GM18873 (cell line): ENCODE data around the gene PHF2.

Experiments used
- ATAC-seq: cut with Tn5 transposase; IDR thresholded peaks from one replicate; pipeline ENCODE4 v1.9.1; 2021; ENCODE audit warnings: mild to moderate bottlenecking, moderate library complexity, moderate number of reproducible peaks; ENCODE audit not compliant: unreplicated experiment, low FRiP score

Gene PHF2

GRCh38 chr9:93686880-93687236, 110.5 kb downstream of the PHF2 start:
- ATAC-seq = no peak

- no peak for ATAC-seq
Measured at GRCh38 chr9:93690618-93691017, 114.2 kb downstream of the PHF2 start.

GRCh38 chr9:93693129-93693528, 116.7 kb downstream of the PHF2 start:
- ATAC-seq = no peak

GRCh38 chr9:93697352-93698139, 121.2 kb downstream of the PHF2 start:
- no peak for ATAC-seq

GRCh38 chr9:93698140-93698908, 121.9 kb downstream of the PHF2 start:
- no peak for ATAC-seq

GRCh38 chr9:93699650-93700049, 123.3 kb downstream of the PHF2 start:
- ATAC-seq = no peak

GRCh38 chr9:93701494-93702218, 125.3 kb downstream of the PHF2 start:
- no peak for ATAC-seq

- no peak for ATAC-seq
Measured at GRCh38 chr9:93702261-93702660, 125.9 kb downstream of the PHF2 start.

GRCh38 chr9:93708289-93708986, 132.1 kb downstream of the PHF2 start:
- ATAC-seq = no peak

GRCh38 chr9:93708987-93709302, 132.6 kb downstream of the PHF2 start:
- ATAC-seq = no peak

GRCh38 chr9:93709600-93710369, 133.4 kb downstream of the PHF2 start:
- no peak for ATAC-seq

GRCh38 chr9:93710370-93710723, 134.0 kb downstream of the PHF2 start:
- ATAC-seq = no peak

- ATAC-seq = no peak
Measured at GRCh38 chr9:93711002-93711401, 134.6 kb downstream of the PHF2 start.

GRCh38 chr9:93712896-93713295, 136.5 kb downstream of the PHF2 start:
- no peak for ATAC-seq

- ATAC-seq = no peak
Measured at GRCh38 chr9:93713716-93714115, 137.3 kb downstream of the PHF2 start.

- no peak for ATAC-seq
Measured at GRCh38 chr9:93721417-93721965, 145.1 kb downstream of the PHF2 start.

GRCh38 chr9:93724852-93725251, 148.5 kb downstream of the PHF2 start:
- ATAC-seq = no peak

GRCh38 chr9:93725382-93725781, 149.0 kb downstream of the PHF2 start:
- no peak for ATAC-seq

GRCh38 chr9:93726147-93726546, 149.8 kb downstream of the PHF2 start:
- ATAC-seq = no peak
